Gastroesophageal sphincter (tissue), 3 donors: ENCODE measurements around the gene PDE4B.

ENCODE experiments used
- POLR2A ChIP-seq, 2 donors: fragments of 450-650 bp; IDR thresholded peaks; one replicate each; pipeline ENCODE4 v1.6.1; 2017; ENCODE audit warnings: antibody characterized with exemption in 2 of 2, mild to moderate bottlenecking in 2 of 2, moderate library complexity in 1 of 2
- TF ChIP-seq, protein P1 (sequence below), 4 experiments: fragments of 200-600 bp in 2 of 4; fragments of 450-650 bp in 2 of 4; sonication (generic) in 1 of 4; IDR thresholded peaks; one replicate each; pipeline ENCODE4 v1.5.1; 2017 to 2019; ENCODE audit warnings: antibody characterized with exemption in 4 of 4, mild to moderate bottlenecking in 2 of 4, moderate library complexity in 2 of 4

- TF ChIP-seq POLR2A (IDR thresholded peaks at IDR 0.05) = no peak
- TF ChIP-seq, protein P1, sequence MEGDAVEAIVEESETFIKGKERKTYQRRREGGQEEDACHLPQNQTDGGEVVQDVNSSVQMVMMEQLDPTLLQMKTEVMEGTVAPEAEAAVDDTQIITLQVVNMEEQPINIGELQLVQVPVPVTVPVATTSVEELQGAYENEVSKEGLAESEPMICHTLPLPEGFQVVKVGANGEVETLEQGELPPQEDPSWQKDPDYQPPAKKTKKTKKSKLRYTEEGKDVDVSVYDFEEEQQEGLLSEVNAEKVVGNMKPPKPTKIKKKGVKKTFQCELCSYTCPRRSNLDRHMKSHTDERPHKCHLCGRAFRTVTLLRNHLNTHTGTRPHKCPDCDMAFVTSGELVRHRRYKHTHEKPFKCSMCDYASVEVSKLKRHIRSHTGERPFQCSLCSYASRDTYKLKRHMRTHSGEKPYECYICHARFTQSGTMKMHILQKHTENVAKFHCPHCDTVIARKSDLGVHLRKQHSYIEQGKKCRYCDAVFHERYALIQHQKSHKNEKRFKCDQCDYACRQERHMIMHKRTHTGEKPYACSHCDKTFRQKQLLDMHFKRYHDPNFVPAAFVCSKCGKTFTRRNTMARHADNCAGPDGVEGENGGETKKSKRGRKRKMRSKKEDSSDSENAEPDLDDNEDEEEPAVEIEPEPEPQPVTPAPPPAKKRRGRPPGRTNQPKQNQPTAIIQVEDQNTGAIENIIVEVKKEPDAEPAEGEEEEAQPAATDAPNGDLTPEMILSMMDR (IDR thresholded peaks at IDR 0.05) = no peak
Measured at GRCh38 chr1:66354311-66355201, 561.9 kb downstream of the PDE4B start.
